ENCODE measurements around the gene NR0B2. TPM values are rescaled to one million over a fixed set of nuclear protein-coding genes. Genes with fewer than 3 reads are reported as not detected.
A peak's percentile ranks its signal among the peaks of the same experiment; 100 is the strongest.

Gene NR0B2
- total and polyA plus RNA-seq, 2 of the 13 experiments (the other 11 are each of a cell fraction or from before 2014, with no cell fraction given) = 72.5 to 133 TPM

GRCh38 chr1:26864610-26865480 lies 48.9 kb downstream of the NR0B2 start (continued):
- TF ChIP-seq AGO2 (optimal IDR thresholded peaks at IDR 0.05; ENCODE audit: low read depth, low read length) = peak; percentile 57
- peak; percentile 60; the same call in 1 of the 2 replicates for TF ChIP-seq SMYD3 (CRISPR knock-in tag; IDR thresholded peaks at IDR 0.05)
- TF ChIP-seq HNRNPLL (IDR thresholded peaks at IDR 0.05; ENCODE audit: low read depth, low read length, poor library complexity, severe bottlenecking) = peak; percentile 67
- TF ChIP-seq USF2 (IDR thresholded peaks at IDR 0.05; ENCODE audit: low read depth, low read length) = no peak
- TF ChIP-seq USF2 (CRISPR knock-in tag; IDR thresholded peaks at IDR 0.05; ENCODE audit: borderline replicate concordance) = no peak
- TF ChIP-seq, protein P1, sequence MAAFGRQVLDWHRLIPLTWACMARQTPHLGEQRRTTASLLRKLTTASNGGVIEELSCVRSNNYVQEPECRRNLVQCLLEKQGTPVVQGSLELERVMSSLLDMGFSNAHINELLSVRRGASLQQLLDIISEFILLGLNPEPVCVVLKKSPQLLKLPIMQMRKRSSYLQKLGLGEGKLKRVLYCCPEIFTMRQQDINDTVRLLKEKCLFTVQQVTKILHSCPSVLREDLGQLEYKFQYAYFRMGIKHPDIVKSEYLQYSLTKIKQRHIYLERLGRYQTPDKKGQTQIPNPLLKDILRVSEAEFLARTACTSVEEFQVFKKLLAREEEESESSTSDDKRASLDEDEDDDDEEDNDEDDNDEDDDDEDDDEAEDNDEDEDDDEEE (CRISPR knock-in tag; IDR thresholded peaks at IDR 0.05) = peak; percentile 71
- TF ChIP-seq HNRNPK (IDR thresholded peaks at IDR 0.05; ENCODE audit: low read depth, low read length, poor library complexity, severe bottlenecking) = peak; percentile 67
- no peak for TF ChIP-seq ZNF781 (CRISPR knock-in tag; IDR thresholded peaks at IDR 0.05; ENCODE audit: borderline replicate concordance, not compliant biosample characterization)
- TF ChIP-seq RFXAP (CRISPR knock-in tag; IDR thresholded peaks at IDR 0.05; ENCODE audit: borderline replicate concordance) = peak; percentile 87
- TF ChIP-seq SOX5 (CRISPR knock-in tag; IDR thresholded peaks at IDR 0.05; ENCODE audit: borderline replicate concordance) = peak; percentile 26; the same call in 1 of the 2 replicates
- 0 out of 2 replicates have a peak, but pooled peaks have one; percentile 4 for TF ChIP-seq FOXA3 (CRISPR knock-in tag; IDR thresholded peaks at IDR 0.05)
- TF ChIP-seq KLF12 (CRISPR knock-in tag; IDR thresholded peaks at IDR 0.05; ENCODE audit: borderline replicate concordance) = peak; percentile 60; the same call in 1 of the 2 replicates
- no peak for TF ChIP-seq ZXDC (CRISPR knock-in tag; IDR thresholded peaks at IDR 0.05)
- peak; percentile 63; the same call in 1 of the 2 replicates for TF ChIP-seq CC2D1A (CRISPR knock-in tag; IDR thresholded peaks at IDR 0.05)
- TF ChIP-seq DR1 (CRISPR knock-in tag; IDR thresholded peaks at IDR 0.05) = peak; percentile 93
- TF ChIP-seq, protein P2, sequence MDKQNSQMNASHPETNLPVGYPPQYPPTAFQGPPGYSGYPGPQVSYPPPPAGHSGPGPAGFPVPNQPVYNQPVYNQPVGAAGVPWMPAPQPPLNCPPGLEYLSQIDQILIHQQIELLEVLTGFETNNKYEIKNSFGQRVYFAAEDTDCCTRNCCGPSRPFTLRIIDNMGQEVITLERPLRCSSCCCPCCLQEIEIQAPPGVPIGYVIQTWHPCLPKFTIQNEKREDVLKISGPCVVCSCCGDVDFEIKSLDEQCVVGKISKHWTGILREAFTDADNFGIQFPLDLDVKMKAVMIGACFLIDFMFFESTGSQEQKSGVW (CRISPR knock-in tag; IDR thresholded peaks at IDR 0.05; ENCODE audit: borderline replicate concordance) = no peak
- no peak for TF ChIP-seq ZNF891 (CRISPR knock-in tag; IDR thresholded peaks at IDR 0.05)
- TF ChIP-seq, protein P3, sequence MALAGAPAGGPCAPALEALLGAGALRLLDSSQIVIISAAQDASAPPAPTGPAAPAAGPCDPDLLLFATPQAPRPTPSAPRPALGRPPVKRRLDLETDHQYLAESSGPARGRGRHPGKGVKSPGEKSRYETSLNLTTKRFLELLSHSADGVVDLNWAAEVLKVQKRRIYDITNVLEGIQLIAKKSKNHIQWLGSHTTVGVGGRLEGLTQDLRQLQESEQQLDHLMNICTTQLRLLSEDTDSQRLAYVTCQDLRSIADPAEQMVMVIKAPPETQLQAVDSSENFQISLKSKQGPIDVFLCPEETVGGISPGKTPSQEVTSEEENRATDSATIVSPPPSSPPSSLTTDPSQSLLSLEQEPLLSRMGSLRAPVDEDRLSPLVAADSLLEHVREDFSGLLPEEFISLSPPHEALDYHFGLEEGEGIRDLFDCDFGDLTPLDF (CRISPR knock-in tag; IDR thresholded peaks at IDR 0.05) = peak; percentile 99
- TF ChIP-seq SP2 (CRISPR knock-in tag; IDR thresholded peaks at IDR 0.05) = peak; percentile 96
- peak; percentile 35; the same call in 1 of the 2 replicates for TF ChIP-seq ETV5 (CRISPR knock-in tag; IDR thresholded peaks at IDR 0.05; ENCODE audit: borderline replicate concordance)

Measured in HepG2 (cell line).